ENCODE data around the gene FBLL1.
A peak's percentile ranks its signal among the peaks of the same experiment; 100 is the strongest.
"Not testable (repeated sequence)": the region's sequence is repeated elsewhere in the genome, so short reads cannot be mapped to it uniquely, and the experiment has no call there.

Gene FBLL1

GRCh38 chr5:168570490-168571328, 41.6 kb downstream of the FBLL1 start:
- H3K4me3 ChIP-seq (ENCODE audit: low read depth, low read length), result no peak overlapping the region
- DNase-seq (ENCODE audit: low read depth), result no peak
- TF ChIP-seq CTCF (IDR thresholded peaks at IDR 0.05; ENCODE audit: low read depth, low read length, missing control alignments), result no peak

GRCh38 chr5:168573663-168574062, 44.6 kb downstream of the FBLL1 start:
- not testable (repeated sequence) for DNase-seq (ENCODE audit: low read depth); H3K4me3 ChIP-seq (ENCODE audit: low read depth, low read length)

- DNase-seq (ENCODE audit: low read depth); H3K4me3 ChIP-seq (ENCODE audit: low read depth, low read length): not testable (repeated sequence)
Measured at GRCh38 chr5:168574156-168574555, 45.1 kb downstream of the FBLL1 start.

GRCh38 chr5:168575391-168576372, 46.6 kb downstream of the FBLL1 start:
- no peak overlapping the region for H3K4me3 ChIP-seq (ENCODE audit: low read depth, low read length)
- DNase-seq (ENCODE audit: low read depth), result no peak
- no peak for TF ChIP-seq CTCF (IDR thresholded peaks at IDR 0.05; ENCODE audit: low read depth, low read length, missing control alignments)

- DNase-seq (ENCODE audit: low read depth), result no peak
- no peak for TF ChIP-seq CTCF (IDR thresholded peaks at IDR 0.05; ENCODE audit: low read depth, low read length, missing control alignments)
- peak overlapping the region; percentile 99 for H3K4me3 ChIP-seq (ENCODE audit: low read depth, low read length)
Measured at GRCh38 chr5:168578006-168578405, 48.9 kb downstream of the FBLL1 start.

GRCh38 chr5:168578538-168579487, 49.7 kb downstream of the FBLL1 start, which contains the start of gene PANK3:
Gene PANK3, minus strand, starts transcription at chr5:168579368. Its CDS starts 85 bp downstream, at chr5:168579283.
- no peak for DNase-seq (ENCODE audit: low read depth)
- no peak for TF ChIP-seq CTCF (IDR thresholded peaks at IDR 0.05; ENCODE audit: low read depth, low read length, missing control alignments)
- peak within 1 kb of the TSS; percentile 99 for H3K4me3 ChIP-seq (ENCODE audit: low read depth, low read length)

GRCh38 chr5:168579488-168580226, 50.6 kb downstream of the FBLL1 start:
- TF ChIP-seq CTCF (IDR thresholded peaks at IDR 0.05; ENCODE audit: low read depth, low read length, missing control alignments), result no peak
- H3K4me3 ChIP-seq (ENCODE audit: low read depth, low read length), result peak overlapping the region; percentile 99
- peak; percentile 99 for DNase-seq (ENCODE audit: low read depth)
